GM18520 (cell line): Measurements from ENCODE around the gene PHETA1.

Experiments used
- ATAC-seq: cut with Tn5 transposase; IDR thresholded peaks from one replicate; pipeline ENCODE4 v1.9.1; 2021; ENCODE audit not compliant: unreplicated experiment

The PHETA1 gene

GRCh38 chr12:111328138-111328537 is 40.8 kb downstream of the PHETA1 start:
- no peak for ATAC-seq

GRCh38 chr12:111327474-111327873 is 41.4 kb downstream of the PHETA1 start:
- ATAC-seq, result no peak

GRCh38 chr12:111322336-111323250 is 46.3 kb downstream of the PHETA1 start:
- no peak for ATAC-seq

GRCh38 chr12:111321317-111321716 is 47.6 kb downstream of the PHETA1 start:
- ATAC-seq, result no peak

- ATAC-seq, result no peak
These were observed 48.4 kb downstream of the PHETA1 start for GRCh38 chr12:111320258-111321050.

- no peak for ATAC-seq
These were observed 49.2 kb downstream of the PHETA1 start for GRCh38 chr12:111319600-111320257.

GRCh38 chr12:111318450-111318849 is 50.4 kb downstream of the PHETA1 start:
- ATAC-seq, result no peak

- ATAC-seq, result no peak
These were observed 52.2 kb downstream of the PHETA1 start for GRCh38 chr12:111316671-111317070.

GRCh38 chr12:111314953-111315539 is 53.8 kb downstream of the PHETA1 start:
- ATAC-seq, result no peak

GRCh38 chr12:111313833-111314259 is 55.0 kb downstream of the PHETA1 start:
- no peak for ATAC-seq

GRCh38 chr12:111312708-111313107 is 56.2 kb downstream of the PHETA1 start:
- no peak for ATAC-seq

GRCh38 chr12:111312016-111312415 is 56.9 kb downstream of the PHETA1 start:
- no peak for ATAC-seq

- ATAC-seq, result no peak
These were observed 57.9 kb downstream of the PHETA1 start for GRCh38 chr12:111311011-111311410.
